Heart left ventricle (tissue), 13 donors: ENCODE results near the gene LAMB4.

Experiments
- POLR2A ChIP-seq, 2 donors: fragments of 450-650 bp; IDR thresholded peaks; one replicate each; pipeline ENCODE4 v1.6.1; 2017; ENCODE audit warnings: antibody characterized with exemption in 2 of 2, mild to moderate bottlenecking in 2 of 2, moderate library complexity in 2 of 2
- TF ChIP-seq, protein P1 (sequence below), 12 donors: fragments of 200-600 bp; sonication (generic) in 4 of 12; IDR thresholded peaks; one replicate each; pipeline versions ENCODE4 v1.5.0 to v1.8.0; 2018 to 2022; ENCODE audit warnings: antibody characterized with exemption in 12 of 12, mild to moderate bottlenecking in 5 of 12
- donor health status: ischemic (EF 13 %, LVEDD 7.1; RV severe dilation, severe dysfunction).
- donor health status: DM: no; HTN: yes; CAD: no.
- donor health status: DM: no; HTN: no; CAD: no.
- donor health status: ischemic (EF 25% LVEDD 6.9; RV normal size, moderate dysfunction).
- donor health status: ischemic (EF 25% LVEDD 5.7; RV mildly dilated, moderate dysfunction).
- donor health status: ischemic (EF 35%, LVEDD 5.7; RV mildly dilated, moderate dysfunction).
- donor health status: nonischemic (EF 11% LVEDD 7.7; RV severe dilation, severe dysfunction).
- donor health status: DM: yes; HTN: yes; CAD: no.
- donor health status: PGD.
- donor health status: ischemic (EF 29% LVEDD 5.4; RV normal size, mild dysfunction).
- donor health status: nonischemic (EF 23%, LVEDD 6.1; RV moderate dilation, normal function).

DNA sequence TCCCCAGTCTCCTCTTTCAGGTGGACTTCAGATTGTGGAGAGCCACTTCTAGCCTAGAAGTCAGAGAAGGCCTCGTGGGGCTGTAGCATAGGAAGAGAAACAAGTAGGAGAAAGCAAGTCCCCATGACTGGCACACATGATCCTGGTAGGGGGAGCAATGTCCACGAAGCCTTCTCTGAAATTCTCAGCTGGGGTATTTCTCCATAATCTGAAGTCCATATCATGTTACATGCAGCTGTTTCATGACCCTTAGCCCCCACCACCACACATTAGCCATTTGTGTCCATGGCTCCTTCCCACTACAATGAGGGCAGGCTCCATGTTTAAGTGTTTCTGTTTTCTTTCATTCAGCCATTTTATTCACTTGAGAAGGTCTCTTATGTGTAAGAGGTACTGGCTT is 43.2 kb downstream of the LAMB4 start:
- TF ChIP-seq, protein P1, sequence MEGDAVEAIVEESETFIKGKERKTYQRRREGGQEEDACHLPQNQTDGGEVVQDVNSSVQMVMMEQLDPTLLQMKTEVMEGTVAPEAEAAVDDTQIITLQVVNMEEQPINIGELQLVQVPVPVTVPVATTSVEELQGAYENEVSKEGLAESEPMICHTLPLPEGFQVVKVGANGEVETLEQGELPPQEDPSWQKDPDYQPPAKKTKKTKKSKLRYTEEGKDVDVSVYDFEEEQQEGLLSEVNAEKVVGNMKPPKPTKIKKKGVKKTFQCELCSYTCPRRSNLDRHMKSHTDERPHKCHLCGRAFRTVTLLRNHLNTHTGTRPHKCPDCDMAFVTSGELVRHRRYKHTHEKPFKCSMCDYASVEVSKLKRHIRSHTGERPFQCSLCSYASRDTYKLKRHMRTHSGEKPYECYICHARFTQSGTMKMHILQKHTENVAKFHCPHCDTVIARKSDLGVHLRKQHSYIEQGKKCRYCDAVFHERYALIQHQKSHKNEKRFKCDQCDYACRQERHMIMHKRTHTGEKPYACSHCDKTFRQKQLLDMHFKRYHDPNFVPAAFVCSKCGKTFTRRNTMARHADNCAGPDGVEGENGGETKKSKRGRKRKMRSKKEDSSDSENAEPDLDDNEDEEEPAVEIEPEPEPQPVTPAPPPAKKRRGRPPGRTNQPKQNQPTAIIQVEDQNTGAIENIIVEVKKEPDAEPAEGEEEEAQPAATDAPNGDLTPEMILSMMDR (IDR thresholded peaks at IDR 0.05): no peak
- TF ChIP-seq POLR2A (IDR thresholded peaks at IDR 0.05): no peak
